GM12878 (cell line): Measurements from ENCODE around the gene SLC13A4. TPM values are rescaled to one million over a fixed set of nuclear protein-coding genes. Genes with fewer than 3 reads are reported as not detected.

ENCODE experiments used
- ATAC-seq: fragments of 200-7000 bp; cut with Tn5 transposase; 3 replicates; pipeline ENCODE4 v1.9.1; 2020; ENCODE audit warnings: mild to moderate bottlenecking, moderate library complexity
- BruUV-seq: library from RNA; stranded (reverse); fragments of 400-500 nt; replicated peaks from 2 replicates; lab custom pipeline; 2021; lab: Mats Ljungman, UMichigan
- CTCF ChIA-PET: fragments of 300-600 bp; sonication (Branson Sonifier 250); formaldehyde crosslinking; extraction: SDS; loops from one replicate; lab custom pipeline; 2021; ENCODE audit warnings: inconsistent platforms; lab: Yijun Ruan, JAX
- POLR2A ChIA-PET: fragments of 350-600 bp; formaldehyde crosslinking; extraction: SDS; loops from one replicate; lab custom pipeline; 2021; ENCODE audit warnings: inconsistent platforms; lab: Charles Lee
- RAD21 ChIA-PET: fragments of 300-600 bp; sonication (Branson Sonifier 250); formaldehyde crosslinking; loops from one replicate; lab custom pipeline; 2023; ENCODE audit warnings: antibody characterized with exemption; ENCODE audit not compliant: unreplicated experiment; lab: Charles Lee
- SMC1A ChIA-PET: fragments of 300-600 bp; sonication (Branson Sonifier 250); formaldehyde crosslinking; loops from one replicate; lab custom pipeline; 2023; ENCODE audit not compliant: unreplicated experiment, uncharacterized antibody; lab: Charles Lee
- DNase-seq: peaks from one replicate; pipeline ENCODE4 v3.0.0-alpha.2; 2011; ENCODE audit warnings: low read depth, low spot score
- FAIRE-seq: peaks from 3 replicates; lab custom pipeline; 2011; peaks lifted over from hg19 to GRCh38; lab: Jason Lieb, UNC
- H2AFZ ChIP-seq: 2 replicates; pipeline ENCODE4 v1.6.0; 2011; ENCODE audit warnings: low read depth, low read length, control low read depth; ENCODE audit not compliant: control insufficient read depth
- H3K27ac ChIP-seq: 2 replicates; pipeline ENCODE4 v1.5.1; 2011; ENCODE audit warnings: control low read depth; ENCODE audit not compliant: control insufficient read depth, insufficient read depth
- H3K27me3 ChIP-seq, 2 experiments: replicated peaks in 1 of 2; 2 replicates each; pipeline versions ENCODE4 v1.6.0 to v1.6.1; 2011; ENCODE audit warnings: low read length in 1 of 2; ENCODE audit not compliant: control insufficient read depth in 2 of 2, insufficient read depth in 2 of 2
- H3K36me3 ChIP-seq, 2 experiments: 2 replicates each; pipeline ENCODE4 v1.5.1; 2011; ENCODE audit warnings: low read length in 1 of 2; ENCODE audit not compliant: control insufficient read depth in 2 of 2, insufficient read depth in 2 of 2
- H3K4me1 ChIP-seq: 2 replicates; pipeline ENCODE4 v1.6.1; 2011; ENCODE audit warnings: mild to moderate bottlenecking, low read length, moderate library complexity, mixed read lengths; ENCODE audit not compliant: control insufficient read depth, insufficient read depth
- H3K4me2 ChIP-seq: 2 replicates; pipeline ENCODE4 v1.6.0; 2011; ENCODE audit warnings: control low read depth; ENCODE audit not compliant: control insufficient read depth, insufficient read depth
- H3K4me3 ChIP-seq: fragments of 200-600 bp; sonication (generic); 2 replicates; pipeline ENCODE4 v1.5.1; 2016
- H3K79me2 ChIP-seq: 2 replicates; pipeline ENCODE4 v1.6.0; 2011; ENCODE audit warnings: low read length; ENCODE audit not compliant: control insufficient read depth, insufficient read depth
- H3K9ac ChIP-seq: 2 replicates; pipeline ENCODE4 v1.8.0; 2011; ENCODE audit warnings: low read length, control low read depth, mixed read lengths; ENCODE audit not compliant: control insufficient read depth, insufficient read depth
- H3K9me3 ChIP-seq: replicated peaks from 3 replicates; pipeline ENCODE4 v1.5.1; 2011; ENCODE audit warnings: mild to moderate bottlenecking, low read length; ENCODE audit not compliant: control insufficient read depth, insufficient read depth
- H4K20me1 ChIP-seq: 2 replicates; pipeline ENCODE4 v1.6.0; 2011; ENCODE audit not compliant: control insufficient read depth, insufficient read depth
- EGR1 ChIP-seq, 2 experiments: IDR thresholded peaks; 1 replicate in 1 of 2; 2 replicates in 1 of 2; pipeline ENCODE4 v1.6.1; 2011 to 2012; ENCODE audit warnings: low read depth in 2 of 2, low read length in 2 of 2, borderline replicate concordance in 1 of 2, mild to moderate bottlenecking in 1 of 2, moderate library complexity in 1 of 2
- ESRRA ChIP-seq: IDR thresholded peaks from 2 replicates; pipeline ENCODE4 v1.6.1; 2012; ENCODE audit warnings: mild to moderate bottlenecking, low read length, improper control_type of control experiment
- HCFC1 ChIP-seq: fragments of 150-350 bp; IDR thresholded peaks from 2 replicates; pipeline ENCODE4 v1.6.1; 2014; ENCODE audit warnings: low read length
- IRF5 ChIP-seq: fragments of 450-650 bp; IDR thresholded peaks from 2 replicates; pipeline ENCODE4 v1.6.1; 2017; ENCODE audit warnings: borderline replicate concordance
- MEF2A ChIP-seq: IDR thresholded peaks from 2 replicates; pipeline ENCODE4 v1.6.1; 2011; ENCODE audit warnings: low read depth, mild to moderate bottlenecking, low read length, moderate library complexity; ENCODE audit not compliant: insufficient read depth
- MXI1 ChIP-seq: fragments of 150-350 bp; IDR thresholded peaks from 2 replicates; pipeline ENCODE4 v1.6.1; 2011; ENCODE audit warnings: low read depth, mild to moderate bottlenecking, inconsistent platforms, low read length, improper control_type of control experiment
- NFXL1 ChIP-seq: fragments of 450-650 bp; IDR thresholded peaks from 2 replicates; pipeline ENCODE4 v1.6.1; 2017; ENCODE audit warnings: antibody characterized with exemption, mild to moderate bottlenecking, borderline replicate concordance
- NFYB ChIP-seq: IDR thresholded peaks from 2 replicates; pipeline ENCODE4 v1.6.1; 2011; ENCODE audit warnings: low read depth, mild to moderate bottlenecking, low read length, improper control_type of control experiment, moderate library complexity; ENCODE audit not compliant: insufficient read depth
- RELA ChIP-seq: fragments of 450-650 bp; IDR thresholded peaks from 2 replicates; pipeline ENCODE4 v1.8.0; 2014; ENCODE audit warnings: borderline replicate concordance; ENCODE audit not compliant: partially characterized antibody
- SREBF1 ChIP-seq: IDR thresholded peaks from 2 replicates; pipeline ENCODE4 v1.6.1; 2012; ENCODE audit warnings: mild to moderate bottlenecking, low read length
- WRNIP1 ChIP-seq: IDR thresholded peaks from 2 replicates; pipeline ENCODE4 v1.6.1; 2011; ENCODE audit warnings: low read depth, low read length, improper control_type of control experiment, borderline replicate concordance
- ZNF207 ChIP-seq: fragments of 450-650 bp; IDR thresholded peaks from 2 replicates; pipeline ENCODE4 v1.6.1; 2014; ENCODE audit warnings: antibody characterized with exemption, mild to moderate bottlenecking, borderline replicate concordance
- ZNF217 ChIP-seq: fragments of 450-650 bp; IDR thresholded peaks from 2 replicates; pipeline ENCODE4 v1.6.1; 2017; ENCODE audit warnings: antibody characterized with exemption, mild to moderate bottlenecking
- ZNF622 ChIP-seq: fragments of 450-650 bp; IDR thresholded peaks from 2 replicates; pipeline ENCODE4 v1.6.1; 2017; ENCODE audit warnings: mild to moderate bottlenecking, inconsistent platforms
- WGBS: methylation state at CpG from one replicate; pipeline ENCODE4 v1.1.6; 2016; ENCODE audit warnings: low lambda C conversion rate; ENCODE audit not compliant: insufficient replicate concordance, insufficient coverage; ENCODE audit errors: missing lambda C conversion rate; 5-methylcytosine and 5-hydroxymethylcytosine counted together
- in situ Hi-C: fragments of 300-500 bp; cut with MboI; formaldehyde crosslinking; loops from 9 replicates; pipeline ENCODE4 v1.14.3; 2018; ENCODE audit warnings: mixed read lengths
- intact Hi-C: fragments of 100-400 bp; cut with micrococcal nuclease; formaldehyde crosslinking; loops from one replicate; pipeline ENCODE4 v1.14.2; 2022; ENCODE audit not compliant: unreplicated experiment
- polyA plus RNA-seq, 11 experiments: library from polyadenylated mRNA; depleted of rRNA in 4 of 11; unstranded in 6 of 11; stranded (reverse) in 5 of 11; fragments of >200 nt; fragmentation: Nextera tagmentation in 4 of 11; fragmentation: Illumina TruSeq in 1 of 11; extraction: Ambion mirVana in 4 of 11; extraction: Trizol in 1 of 11; gene quantifications; 1 replicate in 1 of 11; 2 replicates in 10 of 11; pipeline versions ENCODE4 v1.2.1 to v1.2.3, GENCODE V29; 2011 to 2016; ENCODE audit warnings: inconsistent platforms in 2 of 11, missing spikeins in 2 of 11, low read depth in 1 of 11
- total RNA-seq, 4 experiments: library from RNA; depleted of rRNA in 3 of 4; stranded (reverse); fragments of >200 nt in 3 of 4; fragmentation: Illumina TruSeq in 1 of 4; extraction: Trizol in 1 of 4; gene quantifications; 2 replicates each; pipeline versions ENCODE4 v1.2.1 to v1.2.3, GENCODE V29; 2013 to 2021
- TF ChIP-seq, protein P1 (sequence below): IDR thresholded peaks from 2 replicates; pipeline ENCODE4 v1.6.1; 2012; ENCODE audit warnings: low read length, inconsistent platforms

Gene SLC13A4
- total and polyA plus RNA-seq, 10 of the 15 experiments (the other 5 are each of a cell fraction or from before 2014, with no cell fraction given): 0.14 to 0.23 (median 0.20) TPM; not detected in 7

- TF ChIP-seq, protein P1, sequence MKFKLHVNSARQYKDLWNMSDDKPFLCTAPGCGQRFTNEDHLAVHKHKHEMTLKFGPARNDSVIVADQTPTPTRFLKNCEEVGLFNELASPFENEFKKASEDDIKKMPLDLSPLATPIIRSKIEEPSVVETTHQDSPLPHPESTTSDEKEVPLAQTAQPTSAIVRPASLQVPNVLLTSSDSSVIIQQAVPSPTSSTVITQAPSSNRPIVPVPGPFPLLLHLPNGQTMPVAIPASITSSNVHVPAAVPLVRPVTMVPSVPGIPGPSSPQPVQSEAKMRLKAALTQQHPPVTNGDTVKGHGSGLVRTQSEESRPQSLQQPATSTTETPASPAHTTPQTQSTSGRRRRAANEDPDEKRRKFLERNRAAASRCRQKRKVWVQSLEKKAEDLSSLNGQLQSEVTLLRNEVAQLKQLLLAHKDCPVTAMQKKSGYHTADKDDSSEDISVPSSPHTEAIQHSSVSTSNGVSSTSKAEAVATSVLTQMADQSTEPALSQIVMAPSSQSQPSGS: no peak
- no peak for TF ChIP-seq MXI1
- no peak for TF ChIP-seq SREBF1
- no peak for TF ChIP-seq RELA
- TF ChIP-seq NFXL1: no peak
- TF ChIP-seq ESRRA: no peak
These were observed 79.8 kb downstream of the SLC13A4 start (continued) for GRCh38 chr7:135648235-135648634.

GRCh38 chr7:135647755-135648154 is 80.2 kb downstream of the SLC13A4 start:
- WGBS: 100% methylated on average over 1 of the region's 1 CpG
- peaks cover 7 to 34% of the 10 kb centered on the region in 2 experiments for H3K36me3 ChIP-seq
- H4K20me1 ChIP-seq: no peaks in the 10 kb centered on the region
- no peaks in the 10 kb centered on the region for H3K9me3 ChIP-seq
- ATAC-seq (no peak), FAIRE-seq (no peak), DNase-seq (no peak)
- H3K27ac ChIP-seq: no peak overlapping the region
- SMC1A ChIA-PET: interaction anchor here (1.1 to 1.8 kb wide), 3 partner anchors 20 to 367 kb away, joined by 3 to 6 read pairs (median 5); no protein-coding TSS in a partner anchor
- no peak overlapping the region for H2AFZ ChIP-seq
- H3K79me2 ChIP-seq: no peaks in the 10 kb centered on the region
- no peak overlapping the region for H3K9ac ChIP-seq
- H3K4me1 ChIP-seq: no peaks in the 10 kb centered on the region
- RAD21 ChIA-PET: interaction anchor here (0.9 kb wide), 1 partner anchor 159 kb away, joined by 3 read pairs; no protein-coding TSS in a partner anchor
- intact Hi-C loops: loop anchor here (10.0 kb wide), 1 partner anchor 233 kb away; no protein-coding TSS in a partner anchor
- TF ChIP-seq WRNIP1 (no peak), ZNF217 (no peak), EGR1 (IDR thresholded peaks at IDR 0.05; ENCODE audit: borderline replicate concordance in 1 of 2, low read depth in 2 of 2, low read length in 2 of 2) (no peak), ZNF622 (no peak), IRF5 (no peak), ZNF207 (no peak), MEF2A (no peak), HCFC1 (no peak), NFYB (no peak)
- TF ChIP-seq, all 136 proteins: peak for 0
- no TSS peak for BruUV-seq
- Histone ChIP-seq H3K27me3 (no peaks in the 10 kb centered on the region), H3K4me2 (no peak overlapping the region), H3K4me3 (no peak overlapping the region)
- ChIA-PET POLR2A (no interaction called here), CTCF (interaction anchor here (0.6 to 7.5 kb wide), 7 partner anchors 13 to 367 kb away, joined by 3 to 123 read pairs (median 3); partner anchors contain the start of gene STMP1)
- in situ Hi-C loops: loop anchor here (5.0 kb wide), 1 partner anchor 375 kb away; no protein-coding TSS in a partner anchor
